ENCODE measurements around the gene PHPT1.
"Not testable (repeated sequence)": the region's sequence is repeated elsewhere in the genome, so short reads cannot be mapped to it uniquely, and the experiment has no call there.

Gene PHPT1

DNA sequence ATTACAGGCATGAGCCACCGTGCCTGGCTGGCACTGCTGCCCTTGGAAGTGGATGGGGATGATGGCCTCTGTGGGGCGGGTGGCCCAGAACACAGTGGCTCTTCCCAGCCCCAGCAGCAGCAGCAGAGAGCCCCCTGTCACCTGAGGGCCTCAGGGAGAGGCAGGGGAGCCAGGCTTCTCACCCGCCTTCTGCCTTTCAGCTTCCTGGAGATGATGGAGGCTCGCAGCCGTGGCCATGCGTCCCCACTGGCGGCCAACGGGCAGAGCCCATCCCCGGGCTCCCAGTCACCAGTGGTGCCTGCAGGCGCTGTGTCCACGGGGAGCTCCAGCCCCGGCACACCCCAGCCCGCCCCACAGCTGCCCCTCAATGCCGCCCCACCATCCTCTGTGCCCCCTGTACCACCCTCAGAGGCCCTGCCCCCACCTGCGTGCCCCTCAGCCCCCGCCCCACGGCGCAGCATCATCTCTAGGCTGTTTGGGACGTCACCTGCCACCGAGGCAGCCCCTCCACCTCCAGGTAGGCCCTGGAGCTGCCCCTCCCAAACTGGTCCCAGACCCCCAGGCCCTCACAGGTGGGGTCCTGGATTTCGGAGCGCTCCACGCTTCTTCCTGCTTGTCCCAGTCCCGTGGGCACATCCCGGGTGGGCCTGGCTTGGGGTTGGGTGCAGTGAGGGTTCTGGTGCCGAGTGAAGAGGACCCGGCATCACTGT, 11.9 kb upstream of the PHPT1 start:
- no peak for DNase-seq (ENCODE audit: low spot score)

DNA sequence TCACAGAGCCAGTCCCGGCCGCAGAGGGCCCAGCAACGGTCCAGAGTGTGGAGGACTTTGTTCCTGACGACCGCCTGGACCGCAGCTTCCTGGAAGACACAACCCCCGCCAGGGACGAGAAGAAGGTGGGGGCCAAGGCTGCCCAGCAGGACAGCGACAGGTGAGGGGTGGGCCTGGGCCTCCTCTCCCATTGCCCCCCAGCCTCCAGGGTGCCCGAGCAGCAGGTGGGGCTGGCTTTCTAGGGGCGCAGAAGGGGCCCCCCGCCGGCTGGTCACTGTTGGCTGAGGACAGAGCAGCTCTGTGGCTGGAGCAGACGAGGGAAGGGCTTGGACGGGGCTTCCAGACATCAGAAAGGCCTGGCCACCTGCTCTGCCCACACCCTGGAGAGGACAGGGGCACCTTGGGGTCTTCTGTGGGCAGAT, 11.3 kb upstream of the PHPT1 start:
- not testable (repeated sequence) for DNase-seq (ENCODE audit: low spot score)

DNA sequence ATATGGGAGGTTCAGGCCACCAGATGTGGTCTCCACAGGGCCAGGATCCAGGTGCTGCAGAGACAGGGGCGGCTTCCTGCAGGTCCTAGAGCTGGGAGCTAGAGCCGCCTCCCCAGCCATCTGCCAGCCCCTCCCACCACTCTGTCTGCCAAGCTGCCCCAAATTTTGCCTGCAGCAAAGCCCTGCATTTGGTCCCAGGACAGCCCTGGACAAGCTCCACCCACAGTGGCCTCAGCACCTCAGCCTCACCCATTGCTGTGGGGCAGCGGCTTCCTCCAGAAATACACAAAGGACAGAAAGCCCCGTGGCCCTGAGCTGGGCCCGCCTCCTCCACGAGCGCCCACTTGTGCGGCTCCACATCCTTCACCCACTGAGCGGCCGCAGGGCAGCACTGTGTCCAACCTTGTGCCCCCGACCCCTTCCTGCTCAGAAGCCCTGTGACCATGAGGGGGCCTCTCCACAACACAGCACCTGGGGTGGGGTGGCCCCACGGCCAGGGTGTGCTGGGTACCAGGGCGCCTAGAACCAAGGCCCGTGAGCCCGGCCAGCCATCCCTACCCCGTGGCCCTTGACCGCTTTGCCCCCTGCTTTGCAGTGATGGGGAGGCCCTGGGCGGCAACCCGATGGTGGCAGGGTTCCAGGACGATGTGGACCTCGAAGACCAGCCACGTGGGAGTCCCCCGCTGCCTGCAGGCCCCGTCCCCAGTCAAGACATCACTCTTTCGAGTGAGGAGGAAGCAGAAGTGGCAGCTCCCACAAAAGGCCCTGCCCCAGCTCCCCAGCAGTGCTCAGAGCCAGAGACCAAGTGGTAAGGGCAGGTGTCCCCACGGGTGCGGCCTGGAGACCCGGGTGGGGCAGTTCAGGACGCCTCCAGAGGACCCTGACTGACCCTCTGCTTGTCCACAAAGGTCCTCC, 10.6 kb upstream of the PHPT1 start:
- DNase-seq (ENCODE audit: low spot score): no peak

DNA sequence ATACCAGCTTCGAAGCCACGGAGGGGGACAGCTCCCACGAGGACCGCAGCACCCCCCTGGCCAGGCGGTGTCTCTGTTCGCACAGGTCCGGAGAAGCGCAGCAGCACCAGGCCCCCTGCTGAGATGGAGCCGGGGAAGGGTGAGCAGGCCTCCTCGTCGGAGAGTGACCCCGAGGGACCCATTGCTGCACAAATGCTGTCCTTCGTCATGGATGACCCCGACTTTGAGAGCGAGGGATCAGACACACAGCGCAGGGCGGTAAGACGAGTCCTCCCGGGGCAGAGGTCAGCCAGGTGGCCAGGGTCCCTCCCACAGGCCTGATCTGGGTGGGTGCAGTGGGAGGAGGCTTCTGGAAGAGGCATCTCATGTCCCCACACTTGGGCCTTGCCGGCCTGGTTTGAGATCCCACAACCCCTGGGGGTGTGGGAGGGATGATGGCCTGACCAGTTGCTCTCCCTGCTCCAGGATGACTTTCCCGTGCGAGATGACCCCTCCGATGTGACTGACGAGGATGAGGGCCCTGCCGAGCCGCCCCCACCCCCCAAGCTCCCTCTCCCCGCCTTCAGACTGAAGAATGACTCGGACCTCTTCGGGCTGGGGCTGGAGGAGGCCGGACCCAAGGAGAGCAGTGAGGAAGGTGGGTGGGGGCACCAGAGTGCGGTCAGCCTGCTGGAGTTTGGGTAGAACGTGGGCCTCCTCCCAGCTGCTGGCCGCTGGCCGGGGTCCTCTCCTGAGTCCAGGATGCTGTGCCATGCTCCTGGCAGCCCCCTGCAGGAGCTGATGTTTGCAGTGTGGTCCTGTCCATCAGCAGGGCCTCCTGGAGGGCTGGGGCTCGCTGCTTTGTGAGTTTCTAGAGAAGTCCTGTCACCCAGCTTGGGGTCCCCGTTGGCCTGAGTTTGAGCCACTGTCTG, 9.7 kb upstream of the PHPT1 start:
- DNase-seq (ENCODE audit: low spot score): no peak

DNA sequence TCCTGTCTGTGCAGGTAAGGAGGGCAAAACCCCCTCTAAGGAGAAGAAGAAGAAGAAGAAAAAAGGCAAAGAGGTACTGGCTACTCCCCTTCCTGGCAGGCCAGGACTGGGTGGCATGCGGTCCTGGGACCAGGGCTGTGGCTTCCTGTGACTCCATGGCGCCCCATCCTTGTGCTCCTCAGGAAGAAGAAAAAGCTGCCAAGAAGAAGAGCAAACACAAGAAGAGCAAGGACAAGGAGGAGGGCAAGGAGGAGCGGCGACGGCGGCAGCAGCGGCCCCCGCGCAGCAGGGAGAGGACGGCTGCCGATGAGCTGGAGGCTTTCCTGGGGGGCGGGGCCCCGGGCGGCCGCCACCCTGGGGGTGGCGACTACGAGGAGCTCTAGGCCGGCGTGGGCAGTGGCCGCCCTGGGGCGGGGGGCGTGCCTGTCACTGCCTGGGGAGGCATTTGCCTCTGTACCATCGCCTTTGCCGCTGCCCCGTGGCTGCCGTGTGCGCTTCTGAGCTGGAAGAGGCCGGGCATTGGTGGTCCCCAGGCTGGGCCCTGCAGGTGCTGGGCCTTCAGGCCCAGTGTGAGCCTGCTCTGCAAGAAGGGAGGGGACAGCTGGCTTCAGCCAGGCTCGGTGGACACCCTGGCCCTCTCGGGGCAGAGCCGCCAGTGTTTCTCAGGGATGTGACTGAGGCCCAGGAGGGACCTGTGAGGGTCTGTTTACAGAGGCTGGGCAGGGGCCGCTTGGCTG, 8.9 kb upstream of the PHPT1 start:
- DNase-seq (ENCODE audit: low spot score): no peak

DNA sequence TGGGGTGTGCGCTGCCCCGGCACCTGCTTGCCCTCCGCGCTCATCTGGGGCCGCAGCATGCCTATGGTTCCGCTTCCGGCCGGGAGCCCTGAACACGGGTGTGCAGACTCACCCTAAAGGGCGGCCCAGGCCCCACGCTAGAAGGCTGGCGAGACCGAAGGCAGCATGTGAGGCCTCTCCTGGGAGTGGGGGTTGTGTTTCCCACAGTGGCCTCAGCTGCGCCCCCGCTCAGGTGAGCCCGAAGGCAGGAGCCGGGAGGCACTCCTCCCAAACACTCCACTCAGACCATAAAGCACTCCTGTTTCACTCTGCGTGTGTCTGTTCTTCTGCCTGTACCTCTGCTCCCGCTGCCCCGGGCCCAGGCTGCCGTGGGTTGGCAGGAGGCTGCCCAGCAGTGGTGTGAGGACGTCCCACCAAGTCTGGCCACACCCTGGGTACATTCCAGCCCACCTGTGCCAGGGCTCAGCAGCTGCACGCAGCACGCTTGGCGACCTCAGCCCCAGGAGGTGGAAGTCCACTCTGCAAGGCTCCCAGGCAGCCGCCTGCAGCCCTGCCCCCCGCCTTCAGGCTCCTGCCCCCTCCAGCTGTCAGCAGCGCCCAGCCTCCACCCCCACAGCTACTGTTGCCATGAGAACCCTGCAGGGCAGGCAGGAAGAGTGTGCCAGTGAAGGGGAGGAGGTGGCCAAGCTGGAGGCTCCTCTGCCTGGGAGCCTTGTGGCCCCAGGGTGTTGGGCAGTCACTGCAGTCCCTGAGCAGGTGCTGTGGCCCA, 8.1 kb upstream of the PHPT1 start:
- DNase-seq (ENCODE audit: low spot score): peak; percentile 65

DNA sequence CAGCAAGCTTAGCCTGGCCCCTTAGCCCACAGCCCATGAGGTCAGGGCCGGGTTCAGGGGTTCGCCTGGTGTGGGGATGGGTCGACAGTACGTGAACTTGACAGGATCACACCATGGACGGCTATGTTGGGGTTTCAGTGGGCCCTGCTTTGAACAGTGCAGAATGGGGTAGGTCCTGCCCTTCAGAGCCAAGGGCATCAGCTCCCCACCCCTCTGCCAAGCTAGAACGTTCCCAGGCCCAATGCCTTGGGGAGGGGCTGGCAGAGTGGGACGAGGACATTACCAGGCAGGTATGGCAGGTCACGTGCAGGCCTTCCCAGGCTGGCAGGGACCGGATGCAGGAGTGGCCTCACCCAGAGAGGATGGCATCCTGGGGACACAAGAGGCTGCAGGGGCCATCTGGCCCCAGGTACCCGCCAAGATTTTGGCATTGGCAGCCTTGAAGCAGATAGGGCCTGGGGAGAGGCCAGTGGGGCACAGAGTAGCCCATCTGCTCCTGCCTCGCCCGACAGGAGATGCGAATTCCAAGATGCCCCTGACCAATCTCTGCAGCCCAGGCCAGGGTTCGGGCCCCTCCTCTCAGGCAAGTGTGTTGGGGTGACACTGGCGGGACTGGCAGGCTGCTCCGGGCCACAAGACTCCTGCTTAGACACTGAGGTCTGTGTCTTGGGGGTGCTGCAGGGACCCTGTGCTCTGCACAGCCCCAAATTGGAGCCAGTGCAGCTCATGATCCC, 7.4 kb upstream of the PHPT1 start:
- not testable (repeated sequence) for DNase-seq (ENCODE audit: low spot score)

DNA sequence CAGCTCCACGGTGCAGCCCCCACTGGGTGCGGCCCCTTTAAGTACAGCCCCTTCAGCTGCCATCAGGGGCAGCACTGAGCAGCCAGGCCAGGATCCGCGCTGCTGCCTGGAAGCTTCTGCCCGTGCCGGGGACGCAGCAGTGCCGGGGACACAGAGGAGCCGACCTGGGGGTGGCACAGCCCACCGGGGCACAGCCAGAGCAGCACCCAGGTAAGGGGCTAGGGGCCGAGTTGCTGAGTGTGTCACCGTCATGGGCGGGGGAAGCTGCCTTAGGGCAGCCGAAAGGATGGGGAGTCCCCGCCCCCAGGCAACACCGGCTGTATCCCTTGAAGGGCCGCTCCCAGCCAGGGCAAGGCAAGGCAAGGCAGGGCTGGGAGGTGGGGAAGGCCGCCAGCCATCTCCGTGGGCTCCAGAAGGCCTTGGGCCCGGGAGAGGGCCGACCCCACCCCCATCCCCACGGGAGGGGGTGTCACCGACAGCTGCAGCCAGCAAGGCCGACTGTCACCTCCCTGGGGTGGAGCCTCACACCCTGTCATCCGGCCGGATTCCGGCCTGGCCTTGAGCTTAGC, 6.7 kb upstream of the PHPT1 start, which contains the start of gene AJM1:
TSS of gene AJM1 (plus strand) at position 99 of the 569 bp plus-strand sequence. CDS start 1,937 bp downstream, outside the sequence.
- peak; percentile 86 for DNase-seq (ENCODE audit: low spot score)

DNA sequence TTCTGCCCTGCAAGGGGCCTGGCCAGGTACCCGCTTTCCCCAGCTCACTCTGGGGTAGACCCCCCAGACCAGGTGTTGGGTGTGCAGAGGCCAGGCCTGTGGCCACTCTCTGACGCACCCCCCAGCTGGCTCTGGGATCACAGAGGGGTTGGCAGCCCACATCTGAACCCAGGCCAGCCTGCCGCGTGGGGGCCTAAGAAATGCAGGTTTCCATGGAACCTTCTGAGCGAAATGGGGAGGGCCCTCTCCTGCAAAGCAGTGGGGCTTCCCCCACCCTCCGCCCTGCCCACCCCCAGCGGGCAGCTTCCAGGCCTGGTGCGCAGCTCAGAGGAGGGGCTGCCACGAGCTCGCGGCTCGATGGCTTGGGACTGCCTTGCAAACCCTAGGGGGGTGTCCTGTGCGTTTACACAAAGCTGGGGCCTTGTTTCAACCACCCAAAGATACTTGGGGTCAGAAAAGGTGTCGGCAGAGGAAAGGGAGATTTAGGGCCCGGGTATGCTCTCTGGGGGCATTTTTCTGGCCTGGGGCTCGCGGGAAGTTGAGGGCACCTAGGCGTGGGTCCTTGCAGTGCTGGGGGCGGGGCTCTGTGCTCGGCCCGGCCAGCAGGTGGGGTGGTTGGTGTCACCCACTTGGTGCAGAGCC, 5.9 kb upstream of the PHPT1 start:
- DNase-seq (ENCODE audit: low spot score): not testable (repeated sequence)

DNA sequence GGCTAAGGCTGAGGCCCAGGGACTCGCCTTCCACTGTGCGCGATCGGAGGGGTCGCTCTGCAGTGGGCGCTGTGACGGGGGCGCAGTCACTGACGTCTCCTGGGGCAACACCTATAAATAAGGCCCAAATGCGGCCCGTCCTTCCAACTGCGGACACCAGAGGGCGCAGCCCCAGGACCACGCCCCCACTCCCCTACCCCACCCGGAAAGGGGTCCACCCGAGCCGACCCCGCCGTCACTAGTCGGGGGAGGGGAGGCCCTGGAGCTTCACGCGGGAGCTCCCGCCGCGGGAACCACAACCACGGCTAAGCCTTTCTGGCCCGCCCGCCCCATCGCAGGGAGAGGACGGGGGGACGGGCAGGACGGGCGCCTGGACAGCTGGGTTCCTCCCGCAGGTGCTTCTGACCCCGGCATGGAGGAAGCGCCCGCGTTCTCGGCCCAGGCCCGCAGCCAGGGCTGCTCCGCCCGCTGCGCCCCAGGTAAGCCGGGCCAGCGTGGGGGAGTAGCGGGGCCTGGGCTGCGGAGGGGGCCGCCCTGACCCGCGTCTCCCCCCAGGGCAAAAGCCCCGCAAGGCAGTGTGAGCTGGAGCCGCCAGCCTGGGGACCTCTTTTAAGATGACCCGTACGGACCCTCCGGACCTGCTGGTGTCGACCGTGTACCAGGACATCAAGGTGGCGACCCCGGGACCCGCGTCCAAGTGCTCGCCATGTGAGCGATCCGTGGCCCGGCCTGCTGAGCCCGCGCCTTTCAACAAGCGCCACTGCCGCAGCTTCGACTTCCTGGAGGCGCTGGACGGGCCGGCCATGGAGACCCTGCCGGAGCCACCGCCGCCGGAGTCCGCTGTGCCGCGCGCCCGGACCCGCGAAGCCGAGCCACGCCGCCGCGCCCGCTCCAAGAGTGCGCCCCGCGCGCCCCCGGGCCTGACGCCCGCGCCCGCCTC, 5.1 kb upstream of the PHPT1 start:
- DNase-seq (ENCODE audit: low spot score): not testable (repeated sequence)

DNA sequence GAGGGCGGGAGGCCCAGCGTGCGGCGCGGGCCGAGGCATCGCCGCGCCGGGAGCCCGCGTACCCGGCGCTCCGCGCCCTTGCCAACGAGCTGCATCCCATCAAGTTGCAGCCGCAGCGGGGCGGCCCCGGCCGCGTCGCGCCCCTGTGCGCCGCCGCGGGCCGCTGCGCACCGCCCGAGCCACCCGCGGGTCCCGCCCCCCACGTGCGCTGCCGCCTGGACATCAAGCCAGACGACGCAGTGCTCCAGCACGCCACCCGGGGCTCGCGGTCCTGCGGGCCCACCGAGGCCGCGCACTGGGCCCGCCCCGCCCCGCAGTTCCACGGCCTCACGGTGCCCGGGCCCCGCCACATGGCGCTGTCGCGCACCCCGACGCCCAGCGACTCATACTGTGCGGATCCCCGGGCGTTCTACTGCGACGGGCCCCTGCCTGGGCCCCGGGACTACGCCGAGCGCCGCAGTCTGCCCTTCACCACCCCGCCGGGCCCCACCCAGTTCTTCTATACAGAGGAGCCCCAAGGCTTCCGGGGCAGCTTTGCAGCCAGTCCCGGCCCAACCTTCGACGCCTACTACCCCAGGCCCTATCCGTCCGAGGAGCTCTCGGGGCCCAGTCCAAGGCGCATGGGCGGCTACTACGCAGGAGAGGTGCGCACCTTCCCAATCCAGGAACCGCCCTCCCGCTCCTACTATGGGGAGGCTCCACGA, 4.3 kb upstream of the PHPT1 start:
- DNase-seq (ENCODE audit: low spot score): no peak

DNA sequence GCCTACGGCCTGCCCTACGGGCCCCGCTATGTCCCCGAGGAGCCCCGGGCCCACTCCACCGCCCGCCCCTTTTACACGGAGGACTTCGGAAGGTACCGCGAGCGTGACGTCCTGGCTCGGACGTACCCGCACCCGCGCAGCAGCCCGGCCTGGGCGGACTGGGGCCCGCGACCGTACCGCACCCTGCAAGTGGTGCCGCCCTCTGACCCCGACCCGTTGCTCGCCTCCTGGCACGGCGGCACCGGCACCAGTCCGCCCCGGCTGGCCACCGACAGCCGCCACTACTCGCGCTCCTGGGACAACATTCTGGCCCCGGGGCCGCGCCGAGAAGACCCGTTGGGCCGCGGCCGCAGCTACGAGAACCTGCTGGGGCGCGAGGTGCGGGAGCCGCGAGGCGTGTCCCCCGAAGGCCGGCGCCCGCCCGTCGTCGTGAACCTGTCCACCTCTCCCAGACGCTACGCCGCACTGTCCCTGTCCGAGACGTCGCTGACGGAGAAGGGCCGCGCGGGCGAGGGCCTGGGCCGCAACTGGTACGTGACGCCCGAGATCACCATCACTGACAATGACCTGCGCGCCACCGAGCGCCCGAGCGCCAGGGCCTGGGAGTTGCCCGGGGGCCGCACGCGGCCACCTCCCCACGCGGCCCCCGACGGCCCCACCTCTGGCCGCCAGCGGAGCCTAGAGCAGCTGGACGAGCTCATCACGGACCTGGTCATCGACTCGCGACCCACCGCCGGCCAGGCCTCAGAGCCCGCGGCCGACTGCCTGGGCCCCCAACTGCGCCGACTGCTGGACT, 3.5 kb upstream of the PHPT1 start:
- DNase-seq (ENCODE audit: low spot score): no peak

DNA sequence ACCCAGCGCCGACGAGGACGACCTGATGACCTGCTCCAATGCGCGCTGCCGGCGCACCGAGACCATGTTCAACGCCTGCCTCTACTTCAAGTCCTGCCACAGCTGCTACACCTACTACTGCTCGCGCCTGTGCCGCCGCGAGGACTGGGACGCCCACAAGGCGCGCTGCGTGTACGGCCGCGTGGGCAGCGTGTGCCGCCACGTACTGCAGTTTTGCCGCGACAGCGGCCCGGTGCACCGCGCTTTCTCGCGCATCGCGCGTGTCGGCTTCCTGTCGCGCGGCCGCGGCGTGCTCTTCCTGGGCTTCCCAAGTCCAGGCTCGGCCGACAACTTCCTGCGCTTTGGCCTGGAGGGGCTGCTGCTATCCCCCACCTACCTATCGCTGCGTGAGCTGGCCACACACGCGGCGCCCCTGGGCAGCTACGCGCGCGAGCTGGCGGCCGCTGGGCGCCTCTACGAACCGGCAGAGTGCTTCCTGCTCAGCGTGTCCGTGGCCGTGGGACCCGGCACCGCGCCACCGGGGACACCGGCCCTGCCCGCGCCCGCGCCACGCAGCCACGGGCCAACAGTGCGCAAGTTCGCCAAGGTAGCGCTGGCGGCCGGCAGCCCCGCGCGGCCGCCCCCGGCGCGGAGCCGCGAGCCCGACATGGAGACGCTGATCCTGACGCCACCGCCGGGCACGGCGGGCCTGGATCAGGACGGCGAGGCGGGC, 2.7 kb upstream of the PHPT1 start:
- no peak for DNase-seq (ENCODE audit: low spot score)

DNA sequence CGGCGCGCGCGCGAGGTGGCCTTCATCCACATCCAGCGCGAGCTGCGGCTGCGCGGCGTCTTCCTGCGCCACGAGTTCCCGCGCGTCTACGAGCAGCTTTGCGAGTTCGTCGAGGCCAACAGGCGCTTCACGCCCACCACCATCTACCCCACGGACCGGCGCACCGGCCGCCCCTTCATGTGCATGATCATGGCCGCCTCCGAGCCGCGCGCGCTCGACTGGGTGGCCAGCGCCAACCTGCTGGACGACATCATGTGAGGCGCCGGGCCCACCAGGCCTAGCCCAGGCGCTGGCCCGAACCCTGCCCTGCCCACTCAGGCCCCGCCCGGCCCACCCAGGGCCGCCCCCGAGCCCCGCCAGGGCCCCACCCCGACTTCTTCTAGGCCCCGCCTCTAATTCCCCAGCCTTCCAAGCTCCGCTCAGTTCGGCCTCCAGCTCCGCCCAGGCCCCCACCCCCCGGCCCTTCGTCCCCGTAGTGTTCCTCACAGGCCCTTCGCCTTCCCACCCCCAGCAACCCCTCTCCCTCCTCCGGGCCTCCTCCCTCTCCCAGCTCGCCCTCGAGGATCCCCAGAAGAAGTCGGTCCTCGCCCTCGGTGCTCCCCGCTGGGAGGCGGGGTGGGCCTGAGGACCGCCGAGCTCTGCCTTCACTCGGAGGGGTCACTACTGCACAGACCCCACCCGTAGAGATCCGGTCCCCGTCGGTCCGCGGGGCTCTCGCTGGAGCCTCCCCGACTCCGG, 2.0 kb upstream of the PHPT1 start:
- DNase-seq (ENCODE audit: low spot score): peak; percentile 55
